ENCODE results near the gene TFB1M. TPM values are rescaled to one million over a fixed set of nuclear protein-coding genes. Genes with fewer than 3 reads are reported as not detected.

The TFB1M gene
- total RNA-seq, 2 donors from 2014 or later = 10.7 to 14.1 TPM

GRCh38 chr6:155257796-155258195 lies 56.5 kb downstream of the TFB1M start:
- Histone ChIP-seq H3K9me3 (no peaks in the 10 kb centered on the region), H3K27ac (no peak overlapping the region), H3K27me3 (replicated peaks; ENCODE audit: insufficient read depth) (no peaks in the 10 kb centered on the region), H3K4me3 (no peak overlapping the region), H3K4me1 (replicated peaks) (no peaks in the 10 kb centered on the region), H3K36me3 (no peaks in the 10 kb centered on the region)
- DNase-seq (ENCODE audit: low spot score) = no peak
- WGBS = 96% methylated on average over 9 of the region's 9 CpGs
- intact Hi-C loops (cut with DNase I) = no loop called here
- TF ChIP-seq CTCF (IDR thresholded peaks at IDR 0.05) (no peak), POLR2AphosphoS5 (IDR thresholded peaks at IDR 0.05) (no peak), POLR2A (IDR thresholded peaks at IDR 0.05) (no peak)

DNA sequence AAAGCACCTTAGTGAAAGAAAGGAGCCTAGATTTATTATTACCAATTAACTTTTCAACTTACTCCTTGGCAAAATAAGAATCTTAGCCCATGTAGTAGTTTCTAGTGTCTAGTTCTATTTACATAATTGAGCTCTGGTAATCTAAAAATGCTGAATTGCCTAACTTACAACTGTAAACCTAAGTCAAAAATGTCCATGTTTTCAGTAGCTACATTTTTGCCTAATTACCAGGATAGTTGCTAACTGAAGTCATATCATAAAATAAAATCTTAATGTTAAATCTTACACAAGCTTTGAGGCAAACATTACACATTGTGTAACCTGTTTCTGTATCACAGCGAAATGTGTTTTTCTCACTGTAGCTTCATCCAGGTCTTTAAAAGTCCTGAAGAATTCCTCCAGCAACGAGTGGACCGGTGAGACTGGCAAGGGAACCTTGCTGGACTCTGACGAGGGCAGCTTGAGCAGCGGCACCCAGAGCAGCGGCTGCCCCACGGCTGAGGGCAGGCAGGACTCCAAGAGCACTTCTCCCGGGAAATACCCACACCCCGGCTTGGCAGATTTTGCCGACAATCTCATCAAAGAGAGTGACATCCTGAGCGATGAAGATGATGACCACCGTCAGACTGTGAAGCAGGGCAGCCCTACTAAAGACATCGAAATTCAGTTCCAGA lies 58.0 kb downstream of the TFB1M start:
- intact Hi-C loops (cut with DNase I) = no loop called here
- no peaks in the 10 kb centered on the region for H3K4me1 ChIP-seq (replicated peaks)
- no peaks in the 10 kb centered on the region for H3K27me3 ChIP-seq (replicated peaks; ENCODE audit: insufficient read depth)
- H3K36me3 ChIP-seq = no peaks in the 10 kb centered on the region
- no peak overlapping the region for H3K4me3 ChIP-seq
- 77% methylated on average over 12 of the region's 13 CpGs for WGBS
- DNase-seq (ENCODE audit: low spot score) = no peak
- no peaks in the 10 kb centered on the region for H3K9me3 ChIP-seq
- no peak for TF ChIP-seq POLR2AphosphoS5 (IDR thresholded peaks at IDR 0.05)
- no peak overlapping the region for H3K27ac ChIP-seq

- no peaks in the 10 kb centered on the region for H3K4me1 ChIP-seq (replicated peaks)
- H3K27me3 ChIP-seq (replicated peaks; ENCODE audit: insufficient read depth) = no peaks in the 10 kb centered on the region
- no peak overlapping the region for H3K27ac ChIP-seq
- DNase-seq (ENCODE audit: low spot score) = no peak
- no peak for TF ChIP-seq CTCF (IDR thresholded peaks at IDR 0.05)
- 89% methylated on average over 10 of the region's 10 CpGs for WGBS
- intact Hi-C loops (cut with DNase I) = no loop called here
- H3K4me3 ChIP-seq = no peak overlapping the region
- H3K9me3 ChIP-seq = no peaks in the 10 kb centered on the region
- H3K36me3 ChIP-seq = no peaks in the 10 kb centered on the region
Measured at GRCh38 chr6:155254139-155254538, 60.1 kb downstream of the TFB1M start.

DNA sequence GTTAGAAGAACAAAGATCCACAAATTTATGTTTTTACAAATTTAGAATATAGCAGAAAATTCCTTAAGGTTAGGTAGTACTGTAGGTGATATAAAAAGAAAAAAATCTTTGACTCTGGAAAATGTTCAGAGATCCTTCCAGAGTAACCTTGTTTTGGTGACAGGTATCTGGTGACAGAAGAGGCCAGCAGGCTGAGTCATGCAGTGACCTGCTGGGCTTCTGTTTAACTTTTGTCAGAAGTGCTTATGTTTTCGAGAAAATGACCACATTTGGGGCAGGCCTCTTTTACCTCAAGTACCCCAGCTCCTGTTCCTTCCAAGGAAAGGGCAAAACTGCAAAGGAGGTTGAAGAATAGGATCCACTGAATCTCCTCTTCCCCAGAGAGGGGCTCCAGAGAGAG lies 60.9 kb downstream of the TFB1M start:
- intact Hi-C loops (cut with DNase I) = no loop called here
- WGBS = 29% methylated on average over 1 of the region's 1 CpG
- Histone ChIP-seq H3K9me3 (no peaks in the 10 kb centered on the region), H3K27ac (no peak overlapping the region), H3K36me3 (no peaks in the 10 kb centered on the region), H3K27me3 (replicated peaks; ENCODE audit: insufficient read depth) (no peaks in the 10 kb centered on the region), H3K4me1 (replicated peaks) (no peaks in the 10 kb centered on the region), H3K4me3 (no peak overlapping the region)
- no peak for TF ChIP-seq POLR2A (IDR thresholded peaks at IDR 0.05)
- no peak for TF ChIP-seq CTCF (IDR thresholded peaks at IDR 0.05)
- no peak for TF ChIP-seq POLR2AphosphoS5 (IDR thresholded peaks at IDR 0.05)
- DNase-seq (ENCODE audit: low spot score) = no peak

DNA sequence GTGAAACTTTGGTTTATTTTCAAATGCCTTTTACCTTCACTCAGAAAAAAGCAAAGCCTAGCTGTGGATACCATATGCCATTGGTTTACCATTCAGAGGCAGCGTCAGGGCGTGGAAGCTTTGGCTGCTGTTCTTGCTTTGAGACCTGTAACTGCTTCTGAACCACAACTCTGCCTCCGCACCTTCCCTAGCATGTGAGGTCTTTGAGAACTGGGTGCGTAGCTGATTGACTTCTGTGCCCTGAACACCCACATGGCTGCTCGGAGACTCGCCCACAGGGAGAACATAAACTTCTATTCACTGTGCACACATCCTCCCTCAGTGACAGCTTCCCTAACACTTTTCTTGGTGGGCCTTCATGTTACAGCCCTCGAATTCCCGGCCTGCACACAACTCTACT lies 61.7 kb downstream of the TFB1M start:
- 95% methylated on average over 8 of the region's 8 CpGs for WGBS
- no peaks in the 10 kb centered on the region for H3K27me3 ChIP-seq (replicated peaks; ENCODE audit: insufficient read depth)
- H3K4me3 ChIP-seq = no peak overlapping the region
- DNase-seq (ENCODE audit: low spot score) = no peak
- H3K36me3 ChIP-seq = no peaks in the 10 kb centered on the region
- intact Hi-C loops (cut with DNase I) = no loop called here
- no peaks in the 10 kb centered on the region for H3K4me1 ChIP-seq (replicated peaks)
- H3K9me3 ChIP-seq = no peaks in the 10 kb centered on the region
- no peak overlapping the region for H3K27ac ChIP-seq
- TF ChIP-seq POLR2A (IDR thresholded peaks at IDR 0.05) (no peak), CTCF (IDR thresholded peaks at IDR 0.05) (no peak), POLR2AphosphoS5 (IDR thresholded peaks at IDR 0.05) (no peak)
